T47D (cell line): ENCODE results near the gene HCFC1.
A peak's percentile ranks its signal among the peaks of the same experiment; 100 is the strongest.
"Not testable (repeated sequence)": the region's sequence is repeated elsewhere in the genome, so short reads cannot be mapped to it uniquely, and the experiment has no call there.

ENCODE experiments used
- DNase-seq, 2 experiments: peaks; one replicate each; pipeline versions ENCODE4 v3.0.0 to v3.0.0-alpha.2; 2011 to 2012; ENCODE audit warnings: low read depth in 1 of 2, low spot score in 1 of 2
- JUND ChIP-seq: IDR thresholded peaks from 2 replicates; pipeline ENCODE4 v1.6.1; 2012; ENCODE audit warnings: low read depth
- in situ Hi-C: cut with HindIII; loops from 2 replicates; pipeline ENCODE4 v1.10.0; 2016; ENCODE audit warnings: low sequenced_read_pairs, low pct_unique_long_range_greater_than_20kb

HCFC1 gene

GRCh38 chrX:153981231-153981630 is 9.6 kb upstream of the HCFC1 start:
- no peak for TF ChIP-seq JUND
- in situ Hi-C loops = no loop called here
- no peak for DNase-seq

GRCh38 chrX:153980394-153980793 is 8.8 kb upstream of the HCFC1 start:
- in situ Hi-C loops, DNase-seq: not testable (repeated sequence)

GRCh38 chrX:153974726-153975286 is 3.2 kb upstream of the HCFC1 start:
- DNase-seq = no peak
- in situ Hi-C loops = no loop called here
- TF ChIP-seq JUND = no peak

- in situ Hi-C loops = no loop called here
- no peak for DNase-seq
- TF ChIP-seq JUND = no peak
These were observed 2.5 kb upstream of the HCFC1 start for GRCh38 chrX:153974003-153974725.

- in situ Hi-C loops = no loop called here
- TF ChIP-seq JUND = no peak
- DNase-seq = no peak
These were observed 1.7 kb upstream of the HCFC1 start for GRCh38 chrX:153973127-153974002.

- no peak for TF ChIP-seq JUND
- peak; percentile 71 to 87 for DNase-seq
- in situ Hi-C loops = no loop called here
These were observed 929 bp upstream of the HCFC1 start, which contains the start of gene TMEM187 for GRCh38 chrX:153972368-153973126. TMEM187 (plus strand) TSS chrX:153972754; CDS start chrX:153982063, 9,309 bp downstream.

- peak; percentile 44 to 83 for DNase-seq
- in situ Hi-C loops = no loop called here
- no peak for TF ChIP-seq JUND
These were observed 531 bp downstream of the HCFC1 start for GRCh38 chrX:153971124-153971449.

GRCh38 chrX:153970357-153971123 is 1.1 kb downstream of the HCFC1 start:
- TF ChIP-seq JUND = no peak
- peak in 1 of 2 experiments; percentile 45 for DNase-seq
- in situ Hi-C loops = no loop called here

GRCh38 chrX:153969904-153970356 is 1.7 kb downstream of the HCFC1 start:
- no peak for TF ChIP-seq JUND
- in situ Hi-C loops = no loop called here
- no peak for DNase-seq

GRCh38 chrX:153969125-153969903 is 2.3 kb downstream of the HCFC1 start:
- no peak for TF ChIP-seq JUND
- in situ Hi-C loops = no loop called here
- DNase-seq = no peak

- no peak for TF ChIP-seq JUND
- DNase-seq = no peak
- in situ Hi-C loops = no loop called here
These were observed 2.9 kb downstream of the HCFC1 start for GRCh38 chrX:153968754-153969124.
